ENCODE measurements around the gene RERE.

The RERE gene

GRCh38 chr1:8334106-8334851 is 483.2 kb downstream of the RERE start:
- Histone ChIP-seq H3K27me3 (ENCODE audit: control insufficient read depth, insufficient read depth, low read length) (no peaks in the 10 kb centered on the region), H3K36me3 (ENCODE audit: control insufficient read depth, insufficient read depth, low read length) (no peaks in the 10 kb centered on the region), H3K27ac (ENCODE audit: low read depth, low read length) (no peak overlapping the region), H3K9ac (ENCODE audit: low read length) (no peak overlapping the region), H3K9me3 (ENCODE audit: control insufficient read depth, insufficient read depth, low read depth, low read length) (no peaks in the 10 kb centered on the region), H3K4me1 (ENCODE audit: control insufficient read depth, insufficient read depth, low read length) (no peaks in the 10 kb centered on the region), H3K4me3 (ENCODE audit: low read depth, low read length) (no peak overlapping the region)

- H3K27ac ChIP-seq (ENCODE audit: low read depth, low read length): no peak overlapping the region
- no peaks in the 10 kb centered on the region for H3K4me1 ChIP-seq (ENCODE audit: control insufficient read depth, insufficient read depth, low read length)
- H3K27me3 ChIP-seq (ENCODE audit: control insufficient read depth, insufficient read depth, low read length): no peaks in the 10 kb centered on the region
- no peaks in the 10 kb centered on the region for H3K36me3 ChIP-seq (ENCODE audit: control insufficient read depth, insufficient read depth, low read length)
- H3K4me3 ChIP-seq (ENCODE audit: low read depth, low read length): no peak overlapping the region
- H3K9ac ChIP-seq (ENCODE audit: low read length): no peak overlapping the region
- no peaks in the 10 kb centered on the region for H3K9me3 ChIP-seq (ENCODE audit: control insufficient read depth, insufficient read depth, low read depth, low read length)
These were observed 484.0 kb downstream of the RERE start for GRCh38 chr1:8333246-8333987.

GRCh38 chr1:8332806-8333205 is 484.6 kb downstream of the RERE start:
- Histone ChIP-seq H3K9me3 (ENCODE audit: control insufficient read depth, insufficient read depth, low read depth, low read length) (no peaks in the 10 kb centered on the region), H3K36me3 (ENCODE audit: control insufficient read depth, insufficient read depth, low read length) (no peaks in the 10 kb centered on the region), H3K27me3 (ENCODE audit: control insufficient read depth, insufficient read depth, low read length) (no peaks in the 10 kb centered on the region), H3K4me1 (ENCODE audit: control insufficient read depth, insufficient read depth, low read length) (no peaks in the 10 kb centered on the region), H3K4me3 (ENCODE audit: low read depth, low read length) (no peak overlapping the region), H3K9ac (ENCODE audit: low read length) (no peak overlapping the region), H3K27ac (ENCODE audit: low read depth, low read length) (no peak overlapping the region)

GRCh38 chr1:8330271-8331125 is 486.9 kb downstream of the RERE start:
- no peak overlapping the region for H3K27ac ChIP-seq (ENCODE audit: low read depth, low read length)
- no peaks in the 10 kb centered on the region for H3K27me3 ChIP-seq (ENCODE audit: control insufficient read depth, insufficient read depth, low read length)
- H3K9me3 ChIP-seq (ENCODE audit: control insufficient read depth, insufficient read depth, low read depth, low read length): no peaks in the 10 kb centered on the region
- no peaks in the 10 kb centered on the region for H3K4me1 ChIP-seq (ENCODE audit: control insufficient read depth, insufficient read depth, low read length)
- no peak overlapping the region for H3K4me3 ChIP-seq (ENCODE audit: low read depth, low read length)
- no peaks in the 10 kb centered on the region for H3K36me3 ChIP-seq (ENCODE audit: control insufficient read depth, insufficient read depth, low read length)
- H3K9ac ChIP-seq (ENCODE audit: low read length): no peak overlapping the region

- H3K9me3 ChIP-seq (ENCODE audit: control insufficient read depth, insufficient read depth, low read depth, low read length): no peaks in the 10 kb centered on the region
- no peaks in the 10 kb centered on the region for H3K27me3 ChIP-seq (ENCODE audit: control insufficient read depth, insufficient read depth, low read length)
- no peak overlapping the region for H3K4me3 ChIP-seq (ENCODE audit: low read depth, low read length)
- no peak overlapping the region for H3K9ac ChIP-seq (ENCODE audit: low read length)
- no peaks in the 10 kb centered on the region for H3K4me1 ChIP-seq (ENCODE audit: control insufficient read depth, insufficient read depth, low read length)
- no peak overlapping the region for H3K27ac ChIP-seq (ENCODE audit: low read depth, low read length)
- no peaks in the 10 kb centered on the region for H3K36me3 ChIP-seq (ENCODE audit: control insufficient read depth, insufficient read depth, low read length)
These were observed 487.6 kb downstream of the RERE start for GRCh38 chr1:8329858-8330257.

- Histone ChIP-seq H3K4me1 (ENCODE audit: control insufficient read depth, insufficient read depth, low read length) (no peaks in the 10 kb centered on the region), H3K36me3 (ENCODE audit: control insufficient read depth, insufficient read depth, low read length) (no peaks in the 10 kb centered on the region), H3K27ac (ENCODE audit: low read depth, low read length) (no peak overlapping the region), H3K9ac (ENCODE audit: low read length) (no peak overlapping the region), H3K27me3 (ENCODE audit: control insufficient read depth, insufficient read depth, low read length) (no peaks in the 10 kb centered on the region), H3K9me3 (ENCODE audit: control insufficient read depth, insufficient read depth, low read depth, low read length) (no peaks in the 10 kb centered on the region), H3K4me3 (ENCODE audit: low read depth, low read length) (no peak overlapping the region)
These were observed 488.0 kb downstream of the RERE start for GRCh38 chr1:8329439-8329838.

GRCh38 chr1:8328271-8328670 is 489.2 kb downstream of the RERE start:
- H3K36me3 ChIP-seq (ENCODE audit: control insufficient read depth, insufficient read depth, low read length): no peaks in the 10 kb centered on the region
- H3K9me3 ChIP-seq (ENCODE audit: control insufficient read depth, insufficient read depth, low read depth, low read length): no peaks in the 10 kb centered on the region
- H3K4me1 ChIP-seq (ENCODE audit: control insufficient read depth, insufficient read depth, low read length): no peaks in the 10 kb centered on the region
- H3K27me3 ChIP-seq (ENCODE audit: control insufficient read depth, insufficient read depth, low read length): no peaks in the 10 kb centered on the region
- no peak overlapping the region for H3K4me3 ChIP-seq (ENCODE audit: low read depth, low read length)
- H3K9ac ChIP-seq (ENCODE audit: low read length): no peak overlapping the region
- no peak overlapping the region for H3K27ac ChIP-seq (ENCODE audit: low read depth, low read length)

GRCh38 chr1:8326265-8326664 is 491.2 kb downstream of the RERE start:
- H3K9me3 ChIP-seq (ENCODE audit: control insufficient read depth, insufficient read depth, low read depth, low read length): no peaks in the 10 kb centered on the region
- H3K4me1 ChIP-seq (ENCODE audit: control insufficient read depth, insufficient read depth, low read length): no peaks in the 10 kb centered on the region
- H3K36me3 ChIP-seq (ENCODE audit: control insufficient read depth, insufficient read depth, low read length): no peaks in the 10 kb centered on the region
- no peak overlapping the region for H3K9ac ChIP-seq (ENCODE audit: low read length)
- H3K27me3 ChIP-seq (ENCODE audit: control insufficient read depth, insufficient read depth, low read length): no peaks in the 10 kb centered on the region; the same call in 1 of the 2 replicates
- no peak overlapping the region for H3K4me3 ChIP-seq (ENCODE audit: low read depth, low read length)
- no peak overlapping the region for H3K27ac ChIP-seq (ENCODE audit: low read depth, low read length)

- H3K9ac ChIP-seq (ENCODE audit: low read length): no peak overlapping the region
- H3K4me1 ChIP-seq (ENCODE audit: control insufficient read depth, insufficient read depth, low read length): no peaks in the 10 kb centered on the region
- no peak overlapping the region for H3K4me3 ChIP-seq (ENCODE audit: low read depth, low read length)
- H3K27ac ChIP-seq (ENCODE audit: low read depth, low read length): no peak overlapping the region
- no peaks in the 10 kb centered on the region for H3K36me3 ChIP-seq (ENCODE audit: control insufficient read depth, insufficient read depth, low read length)
- H3K9me3 ChIP-seq (ENCODE audit: control insufficient read depth, insufficient read depth, low read depth, low read length): no peaks in the 10 kb centered on the region
- H3K27me3 ChIP-seq (ENCODE audit: control insufficient read depth, insufficient read depth, low read length): peaks cover 2% of the 10 kb centered on the region; the same call in 1 of the 2 replicates
These were observed 491.7 kb downstream of the RERE start for GRCh38 chr1:8325771-8326170.

- Histone ChIP-seq H3K9me3 (ENCODE audit: control insufficient read depth, insufficient read depth, low read depth, low read length) (no peaks in the 10 kb centered on the region), H3K4me3 (ENCODE audit: low read depth, low read length) (no peak overlapping the region), H3K9ac (ENCODE audit: low read length) (no peak overlapping the region), H3K36me3 (ENCODE audit: control insufficient read depth, insufficient read depth, low read length) (no peaks in the 10 kb centered on the region), H3K27ac (ENCODE audit: low read depth, low read length) (no peak overlapping the region), H3K4me1 (ENCODE audit: control insufficient read depth, insufficient read depth, low read length) (no peaks in the 10 kb centered on the region), H3K27me3 (ENCODE audit: control insufficient read depth, insufficient read depth, low read length) (peaks cover 10% of the 10 kb centered on the region; the same call in 1 of the 2 replicates)
These were observed 493.1 kb downstream of the RERE start for GRCh38 chr1:8324176-8324810.

Measured in HUES6 (cell line).